GM23338 (cell line): ENCODE results near the gene APPBP2.

Source experiments
- EZH2 ChIP-seq: fragments of 200-600 bp; sonication (generic); IDR thresholded peaks from one replicate; pipeline ENCODE4 v1.8.0; 2017; ENCODE audit warnings: antibody characterized with exemption, mild to moderate bottlenecking, low read depth; ENCODE audit not compliant: unreplicated experiment
- TF ChIP-seq, protein P1 (sequence below), 2 experiments: fragments of 200-600 bp in 1 of 2; sonication (generic) in 1 of 2; conservative IDR thresholded peaks; 2 replicates each; pipeline versions ENCODE4 v1.5.1 to v1.6.1; 2016 to 2017; ENCODE audit warnings: antibody characterized with exemption in 2 of 2, low read depth in 2 of 2, mild to moderate bottlenecking in 2 of 2, moderate library complexity in 1 of 2

DNA sequence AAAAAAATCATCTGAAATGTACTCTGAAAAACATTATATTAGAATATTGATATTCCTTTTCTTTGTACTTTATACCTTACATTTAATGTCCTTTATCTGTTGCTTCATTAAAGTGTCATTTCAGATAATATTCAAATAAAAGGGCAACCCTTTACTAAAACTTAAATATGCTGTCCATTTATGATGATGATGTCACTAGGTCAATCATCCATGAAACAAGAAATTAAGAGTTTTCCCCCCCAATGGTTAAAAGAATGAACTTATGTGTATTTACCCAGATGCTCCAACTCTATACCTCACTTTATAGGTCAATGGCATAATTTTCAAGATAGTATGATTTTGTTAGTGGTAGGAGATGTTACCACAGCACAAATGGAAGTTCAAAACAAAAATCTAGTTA lies 15.3 kb downstream of the APPBP2 start:
- TF ChIP-seq, protein P1, sequence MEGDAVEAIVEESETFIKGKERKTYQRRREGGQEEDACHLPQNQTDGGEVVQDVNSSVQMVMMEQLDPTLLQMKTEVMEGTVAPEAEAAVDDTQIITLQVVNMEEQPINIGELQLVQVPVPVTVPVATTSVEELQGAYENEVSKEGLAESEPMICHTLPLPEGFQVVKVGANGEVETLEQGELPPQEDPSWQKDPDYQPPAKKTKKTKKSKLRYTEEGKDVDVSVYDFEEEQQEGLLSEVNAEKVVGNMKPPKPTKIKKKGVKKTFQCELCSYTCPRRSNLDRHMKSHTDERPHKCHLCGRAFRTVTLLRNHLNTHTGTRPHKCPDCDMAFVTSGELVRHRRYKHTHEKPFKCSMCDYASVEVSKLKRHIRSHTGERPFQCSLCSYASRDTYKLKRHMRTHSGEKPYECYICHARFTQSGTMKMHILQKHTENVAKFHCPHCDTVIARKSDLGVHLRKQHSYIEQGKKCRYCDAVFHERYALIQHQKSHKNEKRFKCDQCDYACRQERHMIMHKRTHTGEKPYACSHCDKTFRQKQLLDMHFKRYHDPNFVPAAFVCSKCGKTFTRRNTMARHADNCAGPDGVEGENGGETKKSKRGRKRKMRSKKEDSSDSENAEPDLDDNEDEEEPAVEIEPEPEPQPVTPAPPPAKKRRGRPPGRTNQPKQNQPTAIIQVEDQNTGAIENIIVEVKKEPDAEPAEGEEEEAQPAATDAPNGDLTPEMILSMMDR (conservative IDR thresholded peaks at IDR 0.05; ENCODE audit: low read depth in 2 of 2) = no peak
- no peak for TF ChIP-seq EZH2
